Measurements from ENCODE around the gene PUM1. TPM values are rescaled to one million over a fixed set of nuclear protein-coding genes. Genes with fewer than 3 reads are reported as not detected.

PUM1 gene
- total RNA-seq, 1 experiment from 2014 or later: 43.3 TPM

DNA sequence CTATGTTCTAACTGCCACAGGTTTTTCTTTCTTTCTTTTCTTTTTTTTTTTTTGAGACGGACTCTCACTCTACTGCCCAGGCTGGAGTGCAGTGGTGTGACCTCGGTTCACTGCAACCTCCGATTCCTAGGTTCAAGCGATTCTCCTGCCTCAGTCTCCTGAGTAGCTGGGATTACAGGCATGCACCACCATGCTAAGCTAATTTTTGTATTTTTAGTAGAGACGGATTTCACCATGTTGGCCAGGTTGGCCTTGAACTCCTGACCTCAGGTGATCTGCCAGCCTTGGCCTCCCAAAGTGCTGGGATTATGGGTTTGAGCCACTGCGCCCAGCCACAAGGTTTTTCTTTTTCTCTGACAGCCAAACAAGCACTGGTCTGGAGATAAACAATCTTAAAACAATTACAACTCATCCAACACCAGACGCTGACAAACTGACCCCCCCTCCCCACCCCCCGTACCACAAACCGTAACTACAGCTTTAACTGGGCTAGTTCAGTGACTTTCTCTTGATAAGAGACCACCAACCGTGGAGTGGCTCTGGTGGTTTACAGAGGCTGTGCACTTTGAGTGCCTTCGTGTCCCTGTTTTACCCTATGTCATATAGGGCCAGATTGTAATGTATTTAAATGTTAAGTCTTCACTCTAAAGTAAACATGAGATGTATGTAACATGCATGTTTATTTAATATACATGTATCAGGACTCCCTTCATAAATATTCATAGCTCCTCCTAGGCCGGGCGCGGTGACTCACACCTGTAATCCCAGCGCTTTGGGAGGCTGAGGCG lies 19.5 kb upstream of the PUM1 start:
- CTCF ChIA-PET: no interaction called here
- DNase-seq: no peak

GRCh38 chr1:31082385-31082784 lies 16.9 kb upstream of the PUM1 start:
- no peaks in the 10 kb centered on the region for H4K20me1 ChIP-seq (ENCODE audit: low read length)
- no peak overlapping the region for H3K9ac ChIP-seq (ENCODE audit: low read length)
- H3F3A ChIP-seq (ENCODE audit: low read length, unreplicated experiment): no peaks in the 10 kb centered on the region
- no peaks in the 10 kb centered on the region for H3K4me1 ChIP-seq (ENCODE audit: insufficient read depth, low read length)
- no TSS peak for BruUV-seq (replicated peaks)
- ChIA-PET CTCF (no interaction called here), POLR2A (ENCODE audit: unreplicated experiment) (no interaction called here)
- no peaks in the 10 kb centered on the region for H3K36me3 ChIP-seq (ENCODE audit: low read depth, low read length)
- no peaks in the 10 kb centered on the region for H3K79me2 ChIP-seq (ENCODE audit: low read length)
- ATAC-seq (no peak), DNase-seq (no peak)
- no peaks in the 10 kb centered on the region for H3K9me3 ChIP-seq (ENCODE audit: low read length)
- H2AFZ ChIP-seq (ENCODE audit: low read length): no peak overlapping the region
- H3K27ac ChIP-seq (ENCODE audit: low read length): no peak overlapping the region
- no peaks in the 10 kb centered on the region for H3K9me2 ChIP-seq (replicated peaks; ENCODE audit: low read length)
- intact Hi-C loops (cut with micrococcal nuclease): no loop called here
- H3K4me3 ChIP-seq (ENCODE audit: low read length): no peak overlapping the region
- no peaks in the 10 kb centered on the region for H3K27me3 ChIP-seq (ENCODE audit: low read length)
- TF ChIP-seq EZH2 (IDR thresholded peaks at IDR 0.05; ENCODE audit: low read length, unreplicated experiment): no peak
- no peak for TF ChIP-seq CTCF (conservative IDR thresholded peaks at IDR 0.05; ENCODE audit: low read depth, low read length)
- TF ChIP-seq EZH2phosphoT487 (IDR thresholded peaks at IDR 0.05; ENCODE audit: borderline replicate concordance, low read length): no peak
- no peak overlapping the region for H3K4me2 ChIP-seq (ENCODE audit: low read length)

More for the DNA sequence above, 19.5 kb upstream of the PUM1 start:
- Histone ChIP-seq H3K9me2 (replicated peaks; ENCODE audit: low read length) (no peaks in the 10 kb centered on the region), H3K4me3 (ENCODE audit: low read length) (no peak overlapping the region), H2AFZ (ENCODE audit: low read length) (no peak overlapping the region), H3K4me2 (ENCODE audit: low read length) (no peak overlapping the region), H3K79me2 (ENCODE audit: low read length) (no peaks in the 10 kb centered on the region), H3K27ac (ENCODE audit: low read length) (no peak overlapping the region), H4K20me1 (ENCODE audit: low read length) (no peaks in the 10 kb centered on the region), H3K27me3 (ENCODE audit: low read length) (no peaks in the 10 kb centered on the region), H3K9ac (ENCODE audit: low read length) (no peak overlapping the region), H3K9me3 (ENCODE audit: low read length) (no peaks in the 10 kb centered on the region), H3F3A (ENCODE audit: low read length, unreplicated experiment) (no peaks in the 10 kb centered on the region), H3K36me3 (ENCODE audit: low read depth, low read length) (no peaks in the 10 kb centered on the region), H3K4me1 (ENCODE audit: insufficient read depth, low read length) (no peaks in the 10 kb centered on the region)
- no peak for ATAC-seq
- BruUV-seq (replicated peaks): no TSS peak
- intact Hi-C loops (cut with micrococcal nuclease): no loop called here
- TF ChIP-seq CTCF (conservative IDR thresholded peaks at IDR 0.05; ENCODE audit: low read depth, low read length) (no peak), EZH2phosphoT487 (IDR thresholded peaks at IDR 0.05; ENCODE audit: borderline replicate concordance, low read length) (no peak), EZH2 (IDR thresholded peaks at IDR 0.05; ENCODE audit: low read length, unreplicated experiment) (no peak)
- POLR2A ChIA-PET (ENCODE audit: unreplicated experiment): no interaction called here

GRCh38 chr1:31073044-31073443 lies 7.5 kb upstream of the PUM1 start:
- no peak overlapping the region for H3K4me3 ChIP-seq (ENCODE audit: low read length)
- no peaks in the 10 kb centered on the region for H3F3A ChIP-seq (ENCODE audit: low read length, unreplicated experiment)
- no peak overlapping the region for H2AFZ ChIP-seq (ENCODE audit: low read length)
- no peaks in the 10 kb centered on the region for H3K27me3 ChIP-seq (ENCODE audit: low read length)
- H3K36me3 ChIP-seq (ENCODE audit: low read depth, low read length): no peaks in the 10 kb centered on the region
- H3K4me1 ChIP-seq (ENCODE audit: insufficient read depth, low read length): no peaks in the 10 kb centered on the region
- no peak for ATAC-seq
- H3K9ac ChIP-seq (ENCODE audit: low read length): no peak overlapping the region
- no peaks in the 10 kb centered on the region for H3K9me2 ChIP-seq (replicated peaks; ENCODE audit: low read length)
- no TSS peak for BruUV-seq (replicated peaks)
- H3K4me2 ChIP-seq (ENCODE audit: low read length): no peak overlapping the region
- H3K9me3 ChIP-seq (ENCODE audit: low read length): no peaks in the 10 kb centered on the region
- no peaks in the 10 kb centered on the region for H4K20me1 ChIP-seq (ENCODE audit: low read length)
- intact Hi-C loops (cut with micrococcal nuclease): no loop called here
- TF ChIP-seq EZH2phosphoT487 (IDR thresholded peaks at IDR 0.05; ENCODE audit: borderline replicate concordance, low read length): no peak
- no peak for TF ChIP-seq EZH2 (IDR thresholded peaks at IDR 0.05; ENCODE audit: low read length, unreplicated experiment)
- TF ChIP-seq CTCF (conservative IDR thresholded peaks at IDR 0.05; ENCODE audit: low read depth, low read length): no peak
- ChIA-PET CTCF (no interaction called here), POLR2A (ENCODE audit: unreplicated experiment) (no interaction called here)
- H3K27ac ChIP-seq (ENCODE audit: low read length): no peak overlapping the region
- H3K79me2 ChIP-seq (ENCODE audit: low read length): no peaks in the 10 kb centered on the region
- no peak for DNase-seq
